ENCODE measurements around the gene RNF113B. TPM values are rescaled to one million over a fixed set of nuclear protein-coding genes. Genes with fewer than 3 reads are reported as not detected.

The RNF113B gene
- total and polyA plus RNA-seq, 2 experiments from 2014 or later: 0.19 TPM; not detected in 1

DNA sequence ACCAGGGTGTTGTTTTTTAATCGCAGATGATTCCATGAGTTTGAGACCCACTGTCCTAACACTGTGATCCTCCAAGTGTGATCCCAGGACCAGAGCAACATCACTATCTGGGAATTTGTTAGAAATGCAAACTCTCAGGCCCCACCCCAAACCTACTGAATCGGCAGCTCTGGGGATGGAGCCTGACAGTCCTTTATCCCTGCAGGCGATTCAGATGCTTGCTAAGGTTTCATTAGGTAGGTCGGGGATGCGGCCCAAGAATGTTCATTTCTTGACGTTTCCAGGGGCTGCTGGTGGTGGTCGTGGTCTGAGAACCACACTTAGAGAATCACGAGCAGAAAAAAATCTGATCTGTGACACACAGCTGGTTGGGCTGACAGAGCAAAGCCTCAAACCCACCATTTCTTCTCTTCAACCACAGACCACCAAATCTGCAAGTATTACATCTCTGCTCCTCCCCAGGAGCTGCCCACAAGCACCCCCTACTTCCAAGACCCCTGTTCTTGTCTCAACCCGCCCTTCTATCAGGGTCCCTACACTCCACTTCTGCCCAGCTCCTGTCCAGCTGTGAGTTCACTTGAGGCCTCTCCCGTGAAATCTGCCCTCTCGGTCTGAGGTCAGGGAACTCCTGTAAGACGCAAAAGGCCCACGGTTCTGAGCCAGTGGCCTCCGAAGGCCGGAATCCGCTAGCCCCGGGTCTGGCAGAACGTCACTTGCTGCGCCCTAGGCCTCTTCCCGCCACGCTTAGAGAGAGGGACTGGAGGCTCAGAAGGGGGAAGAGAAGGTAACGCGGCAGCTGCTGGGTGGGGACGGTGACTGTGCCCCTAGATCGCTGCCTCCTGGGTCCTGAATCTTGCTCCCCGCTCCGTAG, 35.3 kb downstream of the RNF113B start:
- peaks cover 34% of the 10 kb centered on the region for H3K27me3 Mint-ChIP-seq (ENCODE audit: insufficient read depth, low read depth, poor library complexity)
- Histone ChIP-seq H3K36me3 (ENCODE audit: insufficient read depth) (no peaks in the 10 kb centered on the region), H3K4me2 (peak overlapping the region; percentile 93), H3K9me2 (ENCODE audit: insufficient read depth) (peaks cover 5% of the 10 kb centered on the region; the same call in 1 of the 2 replicates), H3K4me1 (ENCODE audit: insufficient read depth) (peaks cover 24% of the 10 kb centered on the region), H3K79me2 (replicated peaks; ENCODE audit: insufficient read depth) (peaks cover 30% of the 10 kb centered on the region), H4K20me1 (replicated peaks; ENCODE audit: insufficient read depth) (peaks cover 9% of the 10 kb centered on the region), H2AFZ (peak overlapping the region; percentile 98), H3K27me3 (ENCODE audit: insufficient read depth) (peaks cover 31% of the 10 kb centered on the region), H3F3A (replicated peaks; ENCODE audit: low read depth) (peaks cover 11% of the 10 kb centered on the region; the same call in 1 of the 2 replicates), H3K27ac (ENCODE audit: low read depth) (no peak overlapping the region), H3K4me3 (peak overlapping the region; percentile 77)
- TF ChIP-seq, protein P1, sequence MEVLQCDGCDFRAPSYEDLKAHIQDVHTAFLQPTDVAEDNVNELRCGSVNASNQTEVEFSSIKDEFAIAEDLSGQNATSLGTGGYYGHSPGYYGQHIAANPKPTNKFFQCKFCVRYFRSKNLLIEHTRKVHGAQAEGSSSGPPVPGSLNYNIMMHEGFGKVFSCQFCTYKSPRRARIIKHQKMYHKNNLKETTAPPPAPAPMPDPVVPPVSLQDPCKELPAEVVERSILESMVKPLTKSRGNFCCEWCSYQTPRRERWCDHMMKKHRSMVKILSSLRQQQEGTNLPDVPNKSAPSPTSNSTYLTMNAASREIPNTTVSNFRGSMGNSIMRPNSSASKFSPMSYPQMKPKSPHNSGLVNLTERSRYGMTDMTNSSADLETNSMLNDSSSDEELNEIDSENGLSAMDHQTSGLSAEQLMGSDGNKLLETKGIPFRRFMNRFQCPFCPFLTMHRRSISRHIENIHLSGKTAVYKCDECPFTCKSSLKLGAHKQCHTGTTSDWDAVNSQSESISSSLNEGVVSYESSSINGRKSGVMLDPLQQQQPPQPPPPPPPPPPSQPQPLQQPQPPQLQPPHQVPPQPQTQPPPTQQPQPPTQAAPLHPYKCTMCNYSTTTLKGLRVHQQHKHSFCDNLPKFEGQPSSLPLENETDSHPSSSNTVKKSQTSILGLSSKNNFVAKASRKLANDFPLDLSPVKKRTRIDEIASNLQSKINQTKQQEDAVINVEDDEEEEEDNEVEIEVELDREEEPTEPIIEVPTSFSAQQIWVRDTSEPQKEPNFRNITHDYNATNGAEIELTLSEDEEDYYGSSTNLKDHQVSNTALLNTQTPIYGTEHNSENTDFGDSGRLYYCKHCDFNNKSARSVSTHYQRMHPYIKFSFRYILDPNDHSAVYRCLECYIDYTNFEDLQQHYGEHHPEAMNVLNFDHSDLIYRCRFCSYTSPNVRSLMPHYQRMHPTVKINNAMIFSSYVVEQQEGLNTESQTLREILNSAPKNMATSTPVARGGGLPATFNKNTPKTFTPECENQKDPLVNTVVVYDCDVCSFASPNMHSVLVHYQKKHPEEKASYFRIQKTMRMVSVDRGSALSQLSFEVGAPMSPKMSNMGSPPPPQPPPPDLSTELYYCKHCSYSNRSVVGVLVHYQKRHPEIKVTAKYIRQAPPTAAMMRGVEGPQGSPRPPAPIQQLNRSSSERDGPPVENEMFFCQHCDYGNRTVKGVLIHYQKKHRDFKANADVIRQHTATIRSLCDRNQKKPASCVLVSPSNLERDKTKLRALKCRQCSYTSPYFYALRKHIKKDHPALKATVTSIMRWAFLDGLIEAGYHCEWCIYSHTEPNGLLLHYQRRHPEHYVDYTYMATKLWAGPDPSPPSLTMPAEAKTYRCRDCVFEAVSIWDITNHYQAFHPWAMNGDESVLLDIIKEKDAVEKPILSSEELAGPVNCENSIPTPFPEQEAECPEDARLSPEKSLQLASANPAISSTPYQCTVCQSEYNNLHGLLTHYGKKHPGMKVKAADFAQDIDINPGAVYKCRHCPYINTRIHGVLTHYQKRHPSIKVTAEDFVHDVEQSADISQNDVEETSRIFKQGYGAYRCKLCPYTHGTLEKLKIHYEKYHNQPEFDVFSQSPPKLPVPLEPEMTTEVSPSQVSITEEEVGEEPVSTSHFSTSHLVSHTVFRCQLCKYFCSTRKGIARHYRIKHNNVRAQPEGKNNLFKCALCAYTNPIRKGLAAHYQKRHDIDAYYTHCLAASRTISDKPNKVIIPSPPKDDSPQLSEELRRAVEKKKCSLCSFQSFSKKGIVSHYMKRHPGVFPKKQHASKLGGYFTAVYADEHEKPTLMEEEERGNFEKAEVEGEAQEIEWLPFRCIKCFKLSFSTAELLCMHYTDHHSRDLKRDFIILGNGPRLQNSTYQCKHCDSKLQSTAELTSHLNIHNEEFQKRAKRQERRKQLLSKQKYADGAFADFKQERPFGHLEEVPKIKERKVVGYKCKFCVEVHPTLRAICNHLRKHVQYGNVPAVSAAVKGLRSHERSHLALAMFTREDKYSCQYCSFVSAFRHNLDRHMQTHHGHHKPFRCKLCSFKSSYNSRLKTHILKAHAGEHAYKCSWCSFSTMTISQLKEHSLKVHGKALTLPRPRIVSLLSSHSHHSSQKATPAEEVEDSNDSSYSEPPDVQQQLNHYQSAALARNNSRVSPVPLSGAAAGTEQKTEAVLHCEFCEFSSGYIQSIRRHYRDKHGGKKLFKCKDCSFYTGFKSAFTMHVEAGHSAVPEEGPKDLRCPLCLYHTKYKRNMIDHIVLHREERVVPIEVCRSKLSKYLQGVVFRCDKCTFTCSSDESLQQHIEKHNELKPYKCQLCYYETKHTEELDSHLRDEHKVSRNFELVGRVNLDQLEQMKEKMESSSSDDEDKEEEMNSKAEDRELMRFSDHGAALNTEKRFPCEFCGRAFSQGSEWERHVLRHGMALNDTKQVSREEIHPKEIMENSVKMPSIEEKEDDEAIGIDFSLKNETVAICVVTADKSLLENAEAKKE (CRISPR knock-in tag; IDR thresholded peaks at IDR 0.05): no peak
- no peak for TF ChIP-seq NANOG (IDR thresholded peaks at IDR 0.05; ENCODE audit: borderline replicate concordance)
- TF ChIP-seq STAT1 (IDR thresholded peaks at IDR 0.05; ENCODE audit: unreplicated experiment): no peak
- TF ChIP-seq, protein P2, sequence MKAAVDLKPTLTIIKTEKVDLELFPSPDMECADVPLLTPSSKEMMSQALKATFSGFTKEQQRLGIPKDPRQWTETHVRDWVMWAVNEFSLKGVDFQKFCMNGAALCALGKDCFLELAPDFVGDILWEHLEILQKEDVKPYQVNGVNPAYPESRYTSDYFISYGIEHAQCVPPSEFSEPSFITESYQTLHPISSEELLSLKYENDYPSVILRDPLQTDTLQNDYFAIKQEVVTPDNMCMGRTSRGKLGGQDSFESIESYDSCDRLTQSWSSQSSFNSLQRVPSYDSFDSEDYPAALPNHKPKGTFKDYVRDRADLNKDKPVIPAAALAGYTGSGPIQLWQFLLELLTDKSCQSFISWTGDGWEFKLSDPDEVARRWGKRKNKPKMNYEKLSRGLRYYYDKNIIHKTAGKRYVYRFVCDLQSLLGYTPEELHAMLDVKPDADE (IDR thresholded peaks at IDR 0.05): no peak
- TF ChIP-seq, protein P3, sequence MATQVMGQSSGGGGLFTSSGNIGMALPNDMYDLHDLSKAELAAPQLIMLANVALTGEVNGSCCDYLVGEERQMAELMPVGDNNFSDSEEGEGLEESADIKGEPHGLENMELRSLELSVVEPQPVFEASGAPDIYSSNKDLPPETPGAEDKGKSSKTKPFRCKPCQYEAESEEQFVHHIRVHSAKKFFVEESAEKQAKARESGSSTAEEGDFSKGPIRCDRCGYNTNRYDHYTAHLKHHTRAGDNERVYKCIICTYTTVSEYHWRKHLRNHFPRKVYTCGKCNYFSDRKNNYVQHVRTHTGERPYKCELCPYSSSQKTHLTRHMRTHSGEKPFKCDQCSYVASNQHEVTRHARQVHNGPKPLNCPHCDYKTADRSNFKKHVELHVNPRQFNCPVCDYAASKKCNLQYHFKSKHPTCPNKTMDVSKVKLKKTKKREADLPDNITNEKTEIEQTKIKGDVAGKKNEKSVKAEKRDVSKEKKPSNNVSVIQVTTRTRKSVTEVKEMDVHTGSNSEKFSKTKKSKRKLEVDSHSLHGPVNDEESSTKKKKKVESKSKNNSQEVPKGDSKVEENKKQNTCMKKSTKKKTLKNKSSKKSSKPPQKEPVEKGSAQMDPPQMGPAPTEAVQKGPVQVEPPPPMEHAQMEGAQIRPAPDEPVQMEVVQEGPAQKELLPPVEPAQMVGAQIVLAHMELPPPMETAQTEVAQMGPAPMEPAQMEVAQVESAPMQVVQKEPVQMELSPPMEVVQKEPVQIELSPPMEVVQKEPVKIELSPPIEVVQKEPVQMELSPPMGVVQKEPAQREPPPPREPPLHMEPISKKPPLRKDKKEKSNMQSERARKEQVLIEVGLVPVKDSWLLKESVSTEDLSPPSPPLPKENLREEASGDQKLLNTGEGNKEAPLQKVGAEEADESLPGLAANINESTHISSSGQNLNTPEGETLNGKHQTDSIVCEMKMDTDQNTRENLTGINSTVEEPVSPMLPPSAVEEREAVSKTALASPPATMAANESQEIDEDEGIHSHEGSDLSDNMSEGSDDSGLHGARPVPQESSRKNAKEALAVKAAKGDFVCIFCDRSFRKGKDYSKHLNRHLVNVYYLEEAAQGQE (IDR thresholded peaks at IDR 0.05; ENCODE audit: unreplicated experiment): no peak
- no peak for TF ChIP-seq CREB1 (CRISPR knock-in tag; IDR thresholded peaks at IDR 0.05; ENCODE audit: low read depth)
- no peak for TF ChIP-seq JUNB (IDR thresholded peaks at IDR 0.05; ENCODE audit: unreplicated experiment)
- no peak for TF ChIP-seq EZH2 (IDR thresholded peaks at IDR 0.05; ENCODE audit: low read depth, unreplicated experiment)
- no peak for TF ChIP-seq ZNF114 (CRISPR knock-in tag; IDR thresholded peaks at IDR 0.05)
- no peak for TF ChIP-seq ZNF331 (CRISPR knock-in tag; IDR thresholded peaks at IDR 0.05; ENCODE audit: low read depth)
- peaks cover 26% of the 10 kb centered on the region for H3K4me1 Mint-ChIP-seq
- peak; percentile 34 for ATAC-seq
- no peaks in the 10 kb centered on the region for H3K9me3 Mint-ChIP-seq
- H3K27ac Mint-ChIP-seq: no peak overlapping the region
- H3K4me3 Mint-ChIP-seq: peak overlapping the region; percentile 80
- peak; percentile 66 for DNase-seq (ENCODE audit: low spot score)
- H3K36me3 Mint-ChIP-seq (ENCODE audit: low read depth): no peaks in the 10 kb centered on the region; the same call in 1 of the 3 replicates
